ENCODE results near the gene FRK. TPM values are rescaled to one million over a fixed set of nuclear protein-coding genes. Genes with fewer than 3 reads are reported as not detected.
"Not testable (repeated sequence)": the region's sequence is repeated elsewhere in the genome, so short reads cannot be mapped to it uniquely, and the experiment has no call there.

The FRK gene
- polyA plus RNA-seq, 2 donors = 1.3 to 1.8 TPM

GRCh38 chr6:116099036-116099435 is 38.3 kb upstream of the FRK start:
- no peaks in the 10 kb centered on the region for H3K27me3 ChIP-seq (ENCODE audit: control insufficient read depth in 1 of 2, insufficient read depth in 2 of 2, low read length in 2 of 2)
- H3K9me3 ChIP-seq (ENCODE audit: control insufficient read depth in 2 of 2, insufficient read depth in 1 of 2, low read depth in 1 of 2, low read length in 1 of 2) = no peaks in the 10 kb centered on the region
- peaks cover 2% of the 10 kb centered on the region in 2 donors for H3K4me1 ChIP-seq (ENCODE audit: control insufficient read depth in 2 of 2, insufficient read depth in 2 of 2, low read length in 1 of 2)
- H3K4me3 ChIP-seq (ENCODE audit: low read depth in 1 of 2, low read length in 2 of 2) = no peak overlapping the region
- peaks cover 0 to 4% of the 10 kb centered on the region in 2 donors for H3K36me3 ChIP-seq (ENCODE audit: control insufficient read depth in 2 of 2, insufficient read depth in 2 of 2, low read length in 1 of 2)
- H3K27ac ChIP-seq (ENCODE audit: low read depth in 2 of 2, low read length in 1 of 2) = no peak overlapping the region
- WGBS, 2 donors = 65 to 77% methylated on average over 1 of the region's 1 CpG

- WGBS, 2 donors = 32 to 33% methylated on average over 2 of the region's 2 CpGs
- H3K4me1 ChIP-seq (ENCODE audit: control insufficient read depth in 2 of 2, insufficient read depth in 2 of 2, low read length in 1 of 2) = no peaks in the 10 kb centered on the region
- H3K9me3 ChIP-seq (ENCODE audit: control insufficient read depth in 2 of 2, insufficient read depth in 1 of 2, low read depth in 1 of 2, low read length in 1 of 2) = no peaks in the 10 kb centered on the region
- H3K36me3 ChIP-seq (ENCODE audit: control insufficient read depth in 2 of 2, insufficient read depth in 2 of 2, low read length in 1 of 2) = no peaks in the 10 kb centered on the region
- H3K27me3 ChIP-seq (ENCODE audit: control insufficient read depth in 1 of 2, insufficient read depth in 2 of 2, low read length in 2 of 2) = no peaks in the 10 kb centered on the region
- no peak overlapping the region for H3K27ac ChIP-seq (ENCODE audit: low read depth in 2 of 2, low read length in 1 of 2)
- no peak overlapping the region for H3K4me3 ChIP-seq (ENCODE audit: low read depth in 1 of 2, low read length in 2 of 2)
Measured at GRCh38 chr6:116096979-116097816, 36.5 kb upstream of the FRK start.

- H3K4me1 ChIP-seq (ENCODE audit: control insufficient read depth in 2 of 2, insufficient read depth in 2 of 2, low read length in 1 of 2); H3K27me3 ChIP-seq (ENCODE audit: control insufficient read depth in 1 of 2, insufficient read depth in 2 of 2, low read length in 2 of 2); H3K4me3 ChIP-seq (ENCODE audit: low read depth in 1 of 2, low read length in 2 of 2); H3K9me3 ChIP-seq (ENCODE audit: control insufficient read depth in 2 of 2, insufficient read depth in 1 of 2, low read depth in 1 of 2, low read length in 1 of 2); H3K27ac ChIP-seq (ENCODE audit: low read depth in 2 of 2, low read length in 1 of 2); H3K36me3 ChIP-seq (ENCODE audit: control insufficient read depth in 2 of 2, insufficient read depth in 2 of 2, low read length in 1 of 2): not testable (repeated sequence)
- 90 to 91% methylated on average over 9 of the region's 9 CpGs for WGBS, 2 donors
Measured at GRCh38 chr6:116096048-116096759, 35.5 kb upstream of the FRK start.

GRCh38 chr6:116094041-116094440 is 33.4 kb upstream of the FRK start:
- no peaks in the 10 kb centered on the region for H3K9me3 ChIP-seq (ENCODE audit: control insufficient read depth in 2 of 2, insufficient read depth in 1 of 2, low read depth in 1 of 2, low read length in 1 of 2)
- no peak overlapping the region for H3K27ac ChIP-seq (ENCODE audit: low read depth in 2 of 2, low read length in 1 of 2)
- no peaks in the 10 kb centered on the region for H3K36me3 ChIP-seq (ENCODE audit: control insufficient read depth in 2 of 2, insufficient read depth in 2 of 2, low read length in 1 of 2)
- H3K4me1 ChIP-seq (ENCODE audit: control insufficient read depth in 2 of 2, insufficient read depth in 2 of 2, low read length in 1 of 2) = no peaks in the 10 kb centered on the region
- H3K4me3 ChIP-seq (ENCODE audit: low read depth in 1 of 2, low read length in 2 of 2) = no peak overlapping the region
- WGBS, 2 donors = 94 to 95% methylated on average over 7 of the region's 7 CpGs
- no peaks in the 10 kb centered on the region for H3K27me3 ChIP-seq (ENCODE audit: control insufficient read depth in 1 of 2, insufficient read depth in 2 of 2, low read length in 2 of 2)

GRCh38 chr6:116090251-116090650 is 29.6 kb upstream of the FRK start:
- Histone ChIP-seq H3K36me3 (ENCODE audit: control insufficient read depth in 2 of 2, insufficient read depth in 2 of 2, low read length in 1 of 2) (no peaks in the 10 kb centered on the region), H3K27me3 (ENCODE audit: control insufficient read depth in 1 of 2, insufficient read depth in 2 of 2, low read length in 2 of 2) (no peaks in the 10 kb centered on the region), H3K4me1 (ENCODE audit: control insufficient read depth in 2 of 2, insufficient read depth in 2 of 2, low read length in 1 of 2) (no peaks in the 10 kb centered on the region), H3K9me3 (ENCODE audit: control insufficient read depth in 2 of 2, insufficient read depth in 1 of 2, low read depth in 1 of 2, low read length in 1 of 2) (no peaks in the 10 kb centered on the region), H3K27ac (ENCODE audit: low read depth in 2 of 2, low read length in 1 of 2) (no peak overlapping the region), H3K4me3 (ENCODE audit: low read depth in 1 of 2, low read length in 2 of 2) (no peak overlapping the region)
- 82 to 85% methylated on average over 2 of the region's 2 CpGs for WGBS, 2 donors

- Histone ChIP-seq H3K9me3 (ENCODE audit: control insufficient read depth in 2 of 2, insufficient read depth in 1 of 2, low read depth in 1 of 2, low read length in 1 of 2) (no peaks in the 10 kb centered on the region), H3K27ac (ENCODE audit: low read depth in 2 of 2, low read length in 1 of 2) (no peak overlapping the region), H3K4me3 (ENCODE audit: low read depth in 1 of 2, low read length in 2 of 2) (no peak overlapping the region), H3K36me3 (ENCODE audit: control insufficient read depth in 2 of 2, insufficient read depth in 2 of 2, low read length in 1 of 2) (no peaks in the 10 kb centered on the region), H3K4me1 (ENCODE audit: control insufficient read depth in 2 of 2, insufficient read depth in 2 of 2, low read length in 1 of 2) (no peaks in the 10 kb centered on the region), H3K27me3 (ENCODE audit: control insufficient read depth in 1 of 2, insufficient read depth in 2 of 2, low read length in 2 of 2) (no peaks in the 10 kb centered on the region)
Measured at GRCh38 chr6:116088946-116089345, 28.3 kb upstream of the FRK start.

- no peaks in the 10 kb centered on the region for H3K36me3 ChIP-seq (ENCODE audit: control insufficient read depth in 2 of 2, insufficient read depth in 2 of 2, low read length in 1 of 2)
- no peak overlapping the region for H3K4me3 ChIP-seq (ENCODE audit: low read depth in 1 of 2, low read length in 2 of 2)
- WGBS, 2 donors = 51 to 66% methylated on average over 4 of the region's 4 CpGs
- H3K27me3 ChIP-seq (ENCODE audit: control insufficient read depth in 1 of 2, insufficient read depth in 2 of 2, low read length in 2 of 2) = no peaks in the 10 kb centered on the region
- no peaks in the 10 kb centered on the region for H3K4me1 ChIP-seq (ENCODE audit: control insufficient read depth in 2 of 2, insufficient read depth in 2 of 2, low read length in 1 of 2)
- H3K9me3 ChIP-seq (ENCODE audit: control insufficient read depth in 2 of 2, insufficient read depth in 1 of 2, low read depth in 1 of 2, low read length in 1 of 2) = no peaks in the 10 kb centered on the region
- H3K27ac ChIP-seq (ENCODE audit: low read depth in 2 of 2, low read length in 1 of 2) = peak overlapping the region in 1 of 2 donors; percentile 6
Measured at GRCh38 chr6:116087437-116088027, 26.8 kb upstream of the FRK start.

GRCh38 chr6:116084284-116084683 is 23.6 kb upstream of the FRK start:
- Histone ChIP-seq H3K27ac (ENCODE audit: low read depth in 2 of 2, low read length in 1 of 2) (no peak overlapping the region), H3K4me3 (ENCODE audit: low read depth in 1 of 2, low read length in 2 of 2) (no peak overlapping the region), H3K36me3 (ENCODE audit: control insufficient read depth in 2 of 2, insufficient read depth in 2 of 2, low read length in 1 of 2) (no peaks in the 10 kb centered on the region), H3K9me3 (ENCODE audit: control insufficient read depth in 2 of 2, insufficient read depth in 1 of 2, low read depth in 1 of 2, low read length in 1 of 2) (no peaks in the 10 kb centered on the region), H3K27me3 (ENCODE audit: control insufficient read depth in 1 of 2, insufficient read depth in 2 of 2, low read length in 2 of 2) (no peaks in the 10 kb centered on the region), H3K4me1 (ENCODE audit: control insufficient read depth in 2 of 2, insufficient read depth in 2 of 2, low read length in 1 of 2) (no peaks in the 10 kb centered on the region)
- WGBS, 2 donors = 78 to 83% methylated on average over 2 of the region's 2 CpGs

GRCh38 chr6:116083052-116083451 is 22.4 kb upstream of the FRK start:
- WGBS, 2 donors = 81 to 87% methylated on average over 5 of the region's 5 CpGs
- Histone ChIP-seq H3K36me3 (ENCODE audit: control insufficient read depth in 2 of 2, insufficient read depth in 2 of 2, low read length in 1 of 2) (no peaks in the 10 kb centered on the region), H3K27me3 (ENCODE audit: control insufficient read depth in 1 of 2, insufficient read depth in 2 of 2, low read length in 2 of 2) (no peaks in the 10 kb centered on the region), H3K4me3 (ENCODE audit: low read depth in 1 of 2, low read length in 2 of 2) (no peak overlapping the region), H3K4me1 (ENCODE audit: control insufficient read depth in 2 of 2, insufficient read depth in 2 of 2, low read length in 1 of 2) (no peaks in the 10 kb centered on the region), H3K9me3 (ENCODE audit: control insufficient read depth in 2 of 2, insufficient read depth in 1 of 2, low read depth in 1 of 2, low read length in 1 of 2) (no peaks in the 10 kb centered on the region), H3K27ac (ENCODE audit: low read depth in 2 of 2, low read length in 1 of 2) (no peak overlapping the region)

Measured in esophagus (tissue), 2 donors.